ENCODE results near the gene ZDHHC23. TPM values are rescaled to one million over a fixed set of nuclear protein-coding genes. Genes with fewer than 3 reads are reported as not detected.

The ZDHHC23 gene, protein sequence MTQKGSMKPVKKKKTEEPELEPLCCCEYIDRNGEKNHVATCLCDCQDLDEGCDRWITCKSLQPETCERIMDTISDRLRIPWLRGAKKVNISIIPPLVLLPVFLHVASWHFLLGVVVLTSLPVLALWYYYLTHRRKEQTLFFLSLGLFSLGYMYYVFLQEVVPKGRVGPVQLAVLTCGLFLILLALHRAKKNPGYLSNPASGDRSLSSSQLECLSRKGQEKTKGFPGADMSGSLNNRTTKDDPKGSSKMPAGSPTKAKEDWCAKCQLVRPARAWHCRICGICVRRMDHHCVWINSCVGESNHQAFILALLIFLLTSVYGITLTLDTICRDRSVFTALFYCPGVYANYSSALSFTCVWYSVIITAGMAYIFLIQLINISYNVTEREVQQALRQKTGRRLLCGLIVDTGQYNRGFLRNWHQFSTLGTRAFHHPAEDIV
- 1.5 TPM for polyA plus RNA-seq (2013, experiment 1 of 4)
- polyA plus RNA-seq (2013, experiment 2 of 4): 1.8 TPM
- polyA plus RNA-seq (2013, experiment 3 of 4): 1.2 TPM
- 1.3 TPM for polyA plus RNA-seq (2013, experiment 4 of 4)

DNA sequence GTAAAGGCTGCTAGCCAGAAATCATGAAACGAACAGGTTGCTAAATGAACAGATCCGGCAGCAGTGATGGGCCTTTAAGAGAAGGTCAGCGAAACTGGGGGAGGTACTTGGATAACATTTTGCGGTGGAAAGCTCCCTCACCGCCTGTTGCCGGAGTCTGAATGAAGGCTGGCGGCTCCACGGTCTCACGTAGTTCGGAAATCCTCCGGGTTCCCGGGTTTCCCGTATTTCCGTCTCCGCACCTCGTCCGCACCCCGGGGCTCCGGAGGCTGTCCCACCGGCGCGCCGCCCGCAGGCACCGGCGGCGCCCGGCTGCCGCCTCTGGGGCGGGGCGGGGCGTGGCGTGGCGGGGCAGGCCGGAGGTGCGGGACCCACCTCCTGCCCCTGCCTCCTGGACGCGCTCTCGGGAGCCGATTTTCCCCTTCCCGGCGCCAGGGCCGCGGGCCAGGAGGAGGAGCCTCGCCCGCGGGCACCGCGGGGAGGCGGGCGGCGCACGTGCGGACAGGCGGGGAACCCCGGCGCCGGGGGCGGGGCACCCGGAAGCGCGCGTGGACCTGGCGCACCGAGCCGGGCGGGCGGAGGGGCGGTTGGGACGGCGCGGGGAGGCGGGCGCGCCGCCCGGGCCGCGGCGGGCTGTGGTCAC lies at the start of gene ZDHHC23:
TSS of gene ZDHHC23 (plus strand) at position 642 of the 643 bp plus-strand sequence. CDS start 790 bp downstream, outside the sequence.
- Histone ChIP-seq H3K27ac (ENCODE audit: insufficient read depth, low read depth, low read length, poor library complexity, severe bottlenecking) (no peak within 1 kb of the TSS), H3K4me1 (ENCODE audit: control insufficient read depth, insufficient read depth, low read length) (no peaks in the 10 kb centered on the region), H3K27me3 (ENCODE audit: control insufficient read depth, insufficient read depth, low read length, poor library complexity, severe bottlenecking) (peaks cover 47% of the 10 kb centered on the region), H3K4me3 (ENCODE audit: insufficient read depth, low read depth, low read length) (peak within 1 kb of the TSS; percentile 46), H3K9me3 (ENCODE audit: control insufficient read depth, low read length) (no peaks in the 10 kb centered on the region), H3K36me3 (ENCODE audit: control insufficient read depth, insufficient read depth, low read length) (no peaks in the 10 kb centered on the region)
- WGBS, 2 experiments: 1% methylated on average over 80 of the region's 80 CpGs

DNA sequence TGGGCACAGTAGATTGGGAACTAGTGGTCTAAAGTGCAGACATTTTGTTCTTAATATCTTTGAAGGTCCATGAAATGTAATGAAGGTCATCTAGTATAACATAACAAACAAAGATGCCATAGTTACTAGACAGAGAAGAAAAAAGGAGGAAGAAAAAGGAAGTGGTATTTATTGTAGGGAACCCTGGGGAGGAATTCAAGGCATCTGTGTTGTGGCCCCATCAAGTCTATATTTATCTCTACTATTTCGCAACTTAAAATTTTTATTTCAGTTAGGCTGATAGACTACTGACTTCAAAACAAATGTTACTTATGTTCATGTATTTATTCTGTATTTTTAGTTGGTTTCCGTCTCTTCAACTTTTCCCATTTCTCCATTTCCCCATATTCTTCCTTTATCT lies 48.9 kb upstream of the ZDHHC23 start:
- Histone ChIP-seq H3K36me3 (ENCODE audit: control insufficient read depth, insufficient read depth, low read length) (no peaks in the 10 kb centered on the region), H3K4me3 (ENCODE audit: insufficient read depth, low read depth, low read length) (no peak overlapping the region), H3K27ac (ENCODE audit: insufficient read depth, low read depth, low read length, poor library complexity, severe bottlenecking) (no peak overlapping the region), H3K9me3 (ENCODE audit: control insufficient read depth, low read length) (no peaks in the 10 kb centered on the region), H3K27me3 (ENCODE audit: control insufficient read depth, insufficient read depth, low read length, poor library complexity, severe bottlenecking) (no peaks in the 10 kb centered on the region), H3K4me1 (ENCODE audit: control insufficient read depth, insufficient read depth, low read length) (no peaks in the 10 kb centered on the region)
- WGBS, 2 experiments: 100% methylated on average over 1 of the region's 2 CpGs; no CpG with 5 or more reads in 1 of the 2 experiments

DNA sequence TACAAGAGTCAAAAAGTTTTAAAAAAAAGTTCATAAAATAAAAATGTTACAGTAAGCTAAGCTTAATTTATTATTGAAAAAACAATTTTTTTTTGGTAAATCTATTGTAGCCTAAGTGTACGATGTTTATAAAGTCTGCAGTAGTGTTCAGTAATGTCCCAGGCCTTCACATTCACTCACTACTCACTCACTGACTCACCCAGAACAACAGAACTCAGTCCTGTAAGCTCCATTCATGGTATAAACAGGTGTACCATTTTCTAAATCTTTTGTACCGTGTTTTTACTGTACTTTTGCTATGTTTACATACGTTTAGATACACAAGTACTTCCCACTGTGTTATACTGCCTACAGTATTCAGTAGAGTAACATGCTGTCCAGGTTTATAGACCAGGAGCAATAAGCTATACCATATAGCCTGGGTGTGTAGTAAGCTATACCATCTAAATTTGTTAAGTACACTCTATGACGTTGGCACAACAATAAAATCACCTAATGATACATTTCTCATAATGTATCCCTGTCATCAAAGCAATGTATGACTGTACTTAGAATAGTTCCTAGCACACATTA lies 41.2 kb upstream of the ZDHHC23 start:
- H3K4me1 ChIP-seq (ENCODE audit: control insufficient read depth, insufficient read depth, low read length): no peaks in the 10 kb centered on the region
- WGBS, 2 experiments: 96% methylated on average over 4 of the region's 4 CpGs
- H3K36me3 ChIP-seq (ENCODE audit: control insufficient read depth, insufficient read depth, low read length): no peaks in the 10 kb centered on the region
- H3K27ac ChIP-seq (ENCODE audit: insufficient read depth, low read depth, low read length, poor library complexity, severe bottlenecking): no peak overlapping the region
- H3K9me3 ChIP-seq (ENCODE audit: control insufficient read depth, low read length): no peaks in the 10 kb centered on the region
- no peak overlapping the region for H3K4me3 ChIP-seq (ENCODE audit: insufficient read depth, low read depth, low read length)
- no peaks in the 10 kb centered on the region for H3K27me3 ChIP-seq (ENCODE audit: control insufficient read depth, insufficient read depth, low read length, poor library complexity, severe bottlenecking)

DNA sequence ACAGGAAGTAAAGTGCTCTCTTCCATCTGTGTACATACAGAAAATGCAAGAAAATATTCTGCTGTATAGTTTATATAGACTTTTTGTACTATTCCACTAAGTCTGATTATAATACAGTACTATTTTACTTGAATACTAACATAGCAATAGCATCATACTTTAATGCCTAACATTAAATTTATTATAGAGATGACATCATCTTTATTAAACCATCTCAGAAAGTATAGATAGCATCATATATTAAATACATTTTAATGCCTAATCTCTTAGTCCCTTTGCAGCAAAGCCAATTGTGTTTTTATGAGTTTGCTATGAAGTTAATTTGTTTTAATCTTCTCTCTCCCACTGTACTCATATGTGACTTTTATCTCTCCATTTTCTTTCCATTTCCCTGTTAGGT lies 39.7 kb upstream of the ZDHHC23 start:
- H3K36me3 ChIP-seq (ENCODE audit: control insufficient read depth, insufficient read depth, low read length): no peaks in the 10 kb centered on the region
- H3K9me3 ChIP-seq (ENCODE audit: control insufficient read depth, low read length): no peaks in the 10 kb centered on the region
- no peak overlapping the region for H3K27ac ChIP-seq (ENCODE audit: insufficient read depth, low read depth, low read length, poor library complexity, severe bottlenecking)
- no peaks in the 10 kb centered on the region for H3K27me3 ChIP-seq (ENCODE audit: control insufficient read depth, insufficient read depth, low read length, poor library complexity, severe bottlenecking)
- no peak overlapping the region for H3K4me3 ChIP-seq (ENCODE audit: insufficient read depth, low read depth, low read length)
- no peaks in the 10 kb centered on the region for H3K4me1 ChIP-seq (ENCODE audit: control insufficient read depth, insufficient read depth, low read length)

DNA sequence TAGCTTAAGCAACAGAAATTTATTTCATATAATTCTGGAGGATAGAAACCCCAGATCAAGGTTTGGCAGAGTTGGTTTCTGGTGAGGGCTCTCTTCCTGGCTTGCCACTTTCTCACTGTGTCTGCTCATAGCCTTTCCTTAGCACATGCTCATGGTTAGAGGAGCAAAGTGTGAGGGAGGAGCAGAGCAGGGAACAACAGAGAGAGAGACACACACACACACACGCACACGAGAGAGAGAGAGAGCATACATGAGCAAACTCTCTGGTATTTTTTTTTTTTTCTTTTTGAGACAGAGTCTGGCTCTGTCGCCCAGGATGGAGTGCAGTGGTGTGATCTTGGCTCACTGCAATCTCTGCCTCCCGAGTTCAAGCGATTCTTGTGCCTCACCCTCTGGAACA lies 36.8 kb upstream of the ZDHHC23 start:
- no peak overlapping the region for H3K4me3 ChIP-seq (ENCODE audit: insufficient read depth, low read depth, low read length)
- H3K4me1 ChIP-seq (ENCODE audit: control insufficient read depth, insufficient read depth, low read length): no peaks in the 10 kb centered on the region
- no peaks in the 10 kb centered on the region for H3K27me3 ChIP-seq (ENCODE audit: control insufficient read depth, insufficient read depth, low read length, poor library complexity, severe bottlenecking)
- H3K27ac ChIP-seq (ENCODE audit: insufficient read depth, low read depth, low read length, poor library complexity, severe bottlenecking): no peak overlapping the region
- no peaks in the 10 kb centered on the region for H3K36me3 ChIP-seq (ENCODE audit: control insufficient read depth, insufficient read depth, low read length)
- no peaks in the 10 kb centered on the region for H3K9me3 ChIP-seq (ENCODE audit: control insufficient read depth, low read length)
- 86 to 89% methylated on average over 5 of the region's 5 CpGs for WGBS, 2 experiments

DNA sequence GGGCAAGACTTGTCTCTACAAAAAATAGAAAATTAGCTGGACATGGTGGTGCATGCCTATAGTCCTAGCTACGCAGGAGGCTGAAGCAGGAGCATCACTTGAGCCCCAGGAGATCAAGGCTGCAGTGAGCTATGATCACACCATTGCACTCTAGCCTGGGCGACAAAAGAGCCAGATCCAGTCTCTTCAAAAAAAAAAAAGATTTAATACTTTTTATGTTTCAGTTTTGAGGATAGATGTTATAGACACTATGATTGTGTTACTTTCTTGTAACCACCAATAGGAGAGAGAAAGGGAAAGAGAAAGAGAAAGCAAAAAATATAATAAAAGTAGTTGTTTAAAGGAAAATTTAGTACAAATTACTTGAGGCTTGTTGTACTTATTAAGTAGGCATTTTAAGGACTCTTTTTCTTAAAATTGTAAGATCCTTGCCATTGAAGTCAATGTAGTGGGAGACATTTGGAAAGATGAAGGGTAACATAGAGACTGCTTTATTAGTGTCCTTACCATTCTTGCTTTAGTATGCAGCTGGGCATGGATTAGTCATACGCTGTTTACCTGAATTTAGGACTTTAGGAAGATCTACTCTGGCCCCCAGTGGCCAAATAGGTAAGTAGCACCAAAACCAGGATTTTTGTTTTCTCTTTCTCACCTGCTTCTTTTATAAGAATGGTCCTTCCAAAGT lies 35.1 kb upstream of the ZDHHC23 start:
- Histone ChIP-seq H3K27me3 (ENCODE audit: control insufficient read depth, insufficient read depth, low read length, poor library complexity, severe bottlenecking) (no peaks in the 10 kb centered on the region), H3K4me3 (ENCODE audit: insufficient read depth, low read depth, low read length) (no peak overlapping the region), H3K9me3 (ENCODE audit: control insufficient read depth, low read length) (no peaks in the 10 kb centered on the region), H3K27ac (ENCODE audit: insufficient read depth, low read depth, low read length, poor library complexity, severe bottlenecking) (no peak overlapping the region), H3K4me1 (ENCODE audit: control insufficient read depth, insufficient read depth, low read length) (no peaks in the 10 kb centered on the region), H3K36me3 (ENCODE audit: control insufficient read depth, insufficient read depth, low read length) (no peaks in the 10 kb centered on the region)
- 54 to 67% methylated on average over 2 to 3 of the region's 3 CpGs for WGBS, 2 experiments

DNA sequence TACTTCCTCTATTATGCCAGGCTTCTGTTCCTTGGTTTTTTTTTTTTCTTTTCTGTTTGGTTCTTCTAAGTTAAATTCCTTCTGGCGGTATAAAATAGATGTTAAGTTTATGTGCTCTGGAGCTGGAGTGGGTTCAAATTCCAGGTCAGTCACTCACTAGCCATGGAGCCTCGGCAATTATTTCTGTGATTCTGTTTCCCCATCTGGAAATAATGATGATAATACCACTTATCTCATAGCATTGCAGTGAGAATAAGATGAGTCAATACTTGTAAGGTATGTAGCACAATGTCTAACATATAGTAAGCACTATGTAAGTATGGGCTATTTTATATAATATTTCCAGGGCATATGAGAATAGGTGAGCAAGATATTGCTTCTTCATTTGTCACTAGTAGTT lies 33.2 kb upstream of the ZDHHC23 start:
- 83 to 94% methylated on average over 1 to 2 of the region's 2 CpGs for WGBS, 2 experiments
- Histone ChIP-seq H3K27me3 (ENCODE audit: control insufficient read depth, insufficient read depth, low read length, poor library complexity, severe bottlenecking) (no peaks in the 10 kb centered on the region), H3K27ac (ENCODE audit: insufficient read depth, low read depth, low read length, poor library complexity, severe bottlenecking) (no peak overlapping the region), H3K4me1 (ENCODE audit: control insufficient read depth, insufficient read depth, low read length) (no peaks in the 10 kb centered on the region), H3K4me3 (ENCODE audit: insufficient read depth, low read depth, low read length) (no peak overlapping the region), H3K9me3 (ENCODE audit: control insufficient read depth, low read length) (no peaks in the 10 kb centered on the region), H3K36me3 (ENCODE audit: control insufficient read depth, insufficient read depth, low read length) (no peaks in the 10 kb centered on the region)

DNA sequence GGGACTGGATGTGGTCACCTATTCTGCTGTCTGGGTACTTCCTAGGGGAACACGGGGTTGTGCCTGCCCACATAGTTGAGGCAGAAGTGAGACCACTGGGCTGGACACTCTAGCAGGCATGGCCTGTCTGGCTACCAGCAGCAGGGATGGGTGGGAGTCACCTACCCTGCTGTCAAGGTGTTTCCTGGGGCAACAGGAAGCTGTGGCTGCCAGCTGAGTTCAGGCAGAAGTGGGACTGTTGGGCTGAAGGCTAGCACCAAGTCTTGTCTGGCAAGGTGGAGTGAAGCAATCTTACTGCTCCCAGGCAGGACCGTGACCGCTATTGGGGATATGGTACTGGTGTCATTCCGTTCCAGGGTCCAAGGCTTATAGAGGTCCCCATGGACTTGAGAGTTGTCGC lies 20.3 kb upstream of the ZDHHC23 start:
- Histone ChIP-seq H3K9me3 (ENCODE audit: control insufficient read depth, low read length) (no peaks in the 10 kb centered on the region), H3K4me3 (ENCODE audit: insufficient read depth, low read depth, low read length) (no peak overlapping the region), H3K27ac (ENCODE audit: insufficient read depth, low read depth, low read length, poor library complexity, severe bottlenecking) (no peak overlapping the region), H3K36me3 (ENCODE audit: control insufficient read depth, insufficient read depth, low read length) (no peaks in the 10 kb centered on the region), H3K4me1 (ENCODE audit: control insufficient read depth, insufficient read depth, low read length) (no peaks in the 10 kb centered on the region), H3K27me3 (ENCODE audit: control insufficient read depth, insufficient read depth, low read length, poor library complexity, severe bottlenecking) (no peaks in the 10 kb centered on the region)
- 94 to 97% methylated on average over 5 of the region's 5 CpGs for WGBS, 2 experiments

DNA sequence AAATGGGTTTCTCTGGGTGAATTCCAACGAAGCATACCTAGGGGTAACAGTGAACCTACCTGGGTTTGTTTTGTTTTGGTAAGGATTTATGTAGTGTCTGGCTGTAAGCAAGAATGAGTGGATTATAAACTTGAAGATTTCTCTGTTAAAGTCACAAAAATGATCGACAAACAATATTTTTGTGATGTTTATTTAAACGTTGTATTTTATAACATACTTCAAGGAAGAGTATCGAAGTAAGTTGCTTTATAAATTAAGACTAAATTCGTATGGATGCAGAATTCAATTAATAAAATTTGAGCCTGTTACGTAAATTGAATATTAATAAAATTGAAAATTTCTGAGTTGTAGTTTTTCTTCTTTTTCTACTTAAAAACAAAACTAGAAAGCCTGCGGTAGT lies 982 bp upstream of the ZDHHC23 start:
- H3K27me3 ChIP-seq (ENCODE audit: control insufficient read depth, insufficient read depth, low read length, poor library complexity, severe bottlenecking): peaks cover 47% of the 10 kb centered on the region

More for the DNA sequence above, 982 bp upstream of the ZDHHC23 start:
- Histone ChIP-seq H3K4me3 (ENCODE audit: insufficient read depth, low read depth, low read length) (peak overlapping the region; percentile 46), H3K36me3 (ENCODE audit: control insufficient read depth, insufficient read depth, low read length) (no peaks in the 10 kb centered on the region), H3K27ac (ENCODE audit: insufficient read depth, low read depth, low read length, poor library complexity, severe bottlenecking) (no peak overlapping the region), H3K4me1 (ENCODE audit: control insufficient read depth, insufficient read depth, low read length) (no peaks in the 10 kb centered on the region), H3K9me3 (ENCODE audit: control insufficient read depth, low read length) (no peaks in the 10 kb centered on the region)
- WGBS, 2 experiments: 73 to 86% methylated on average over 4 to 6 of the region's 7 CpGs

All from ectodermal cell (in vitro differentiated cells).